K562 (cell line): ENCODE data around the gene GYS1. TPM values are rescaled to one million over a fixed set of nuclear protein-coding genes. Genes with fewer than 3 reads are reported as not detected.

Source experiments
- ATAC-seq: fragments of 200-7000 bp; cut with Tn5 transposase; 3 replicates; pipeline ENCODE4 v1.9.1; 2020; ENCODE audit warnings: moderate library complexity
- BruUV-seq: library from RNA; stranded (reverse); fragments of 400-500 nt; replicated peaks from 2 replicates; lab custom pipeline; 2021; lab: Mats Ljungman, UMichigan
- CTCF ChIA-PET: fragments of 300-600 bp; formaldehyde crosslinking; extraction: SDS; loops from one replicate; lab custom pipeline; 2021; ENCODE audit warnings: low intra/inter-chr PET ratio; lab: Yijun Ruan, JAX
- POLR2A ChIA-PET: fragments of 300-600, 350-650 bp; sonication (Branson Sonifier 250); formaldehyde crosslinking; extraction: SDS; loops from one replicate; lab custom pipeline; 2021; ENCODE audit warnings: antibody characterized with exemption, inconsistent platforms; lab: Yijun Ruan, JAX
- DNase-seq, 4 experiments: peaks; one replicate each; pipeline versions ENCODE4 v3.0.0 to v3.0.0-alpha.2; 2011 to 2018; ENCODE audit warnings: low spot score in 3 of 4, mixed read lengths in 3 of 4; ENCODE audit errors: extremely low read depth in 1 of 4
- FAIRE-seq: peaks from 2 replicates; lab custom pipeline; 2011; peaks lifted over from hg19 to GRCh38; lab: Jason Lieb, UNC
- H2AFZ ChIP-seq: 2 replicates; pipeline ENCODE4 v1.6.0; 2011; ENCODE audit warnings: low read depth, low read length, control low read depth, inconsistent platforms
- H3K27ac ChIP-seq: fragments of 200-600 bp; 3 replicates; pipeline ENCODE4 v1.8.0; 2011; ENCODE audit warnings: low read depth, mild to moderate bottlenecking, control low read depth, inconsistent platforms, low read length, moderate library complexity, mixed read lengths; ENCODE audit errors: extremely low read depth
- H3K27me3 ChIP-seq, 2 experiments: fragments of 300-600 bp in 1 of 2; 2 replicates in 1 of 2; 3 replicates in 1 of 2; pipeline versions ENCODE4 v1.6.0 to v1.8.0; 2011; ENCODE audit warnings: inconsistent platforms in 2 of 2, low read length in 2 of 2, mild to moderate bottlenecking in 1 of 2, mixed read lengths in 1 of 2, moderate library complexity in 1 of 2; ENCODE audit not compliant: control insufficient read depth in 2 of 2, insufficient read depth in 2 of 2
- H3K36me3 ChIP-seq: fragments of 300-600 bp; 3 replicates; pipeline ENCODE4 v1.8.0; 2011; ENCODE audit warnings: mild to moderate bottlenecking, low read length, inconsistent platforms; ENCODE audit not compliant: control insufficient read depth, insufficient read depth
- H3K4me1 ChIP-seq, 2 experiments: fragments of 200-600 bp in 1 of 2; replicated peaks in 1 of 2; 2 replicates in 1 of 2; 3 replicates in 1 of 2; pipeline versions ENCODE4 v1.5.1 to v1.8.0; 2011; ENCODE audit warnings: inconsistent platforms in 2 of 2, low read length in 2 of 2, mild to moderate bottlenecking in 1 of 2, mixed read lengths in 1 of 2, moderate library complexity in 1 of 2; ENCODE audit not compliant: control insufficient read depth in 2 of 2, insufficient read depth in 2 of 2
- H3K4me2 ChIP-seq: 2 replicates; pipeline ENCODE4 v1.6.1; 2011; ENCODE audit warnings: low read length, control low read depth, inconsistent platforms, mixed read lengths; ENCODE audit not compliant: insufficient read depth
- H3K4me3 ChIP-seq: fragments of 200-600 bp; sonication (generic), shearing (Covaris generic); 2 replicates; pipeline ENCODE4 v1.5.1; 2016; ENCODE audit warnings: control low read depth, inconsistent platforms
- H3K79me2 ChIP-seq: fragments of 200-600 bp; 3 replicates; pipeline ENCODE4 v1.8.0; 2011; ENCODE audit warnings: low read length, inconsistent platforms; ENCODE audit not compliant: control insufficient read depth, insufficient read depth
- H3K9ac ChIP-seq, 2 experiments: 2 replicates each; pipeline versions ENCODE4 v1.6.0 to v1.6.1; 2011; ENCODE audit warnings: low read depth in 2 of 2, low read length in 2 of 2, control low read depth in 1 of 2, inconsistent platforms in 1 of 2, mild to moderate bottlenecking in 1 of 2, mixed read lengths in 1 of 2; ENCODE audit not compliant: insufficient read depth in 1 of 2
- H3K9me1 ChIP-seq: one replicate; pipeline ENCODE4 v1.6.0; 2011; ENCODE audit warnings: inconsistent platforms, mild to moderate bottlenecking, low read length, moderate library complexity; ENCODE audit not compliant: control insufficient read depth, insufficient read depth
- H3K9me3 ChIP-seq: replicated peaks from 2 replicates; pipeline ENCODE4 v1.5.1; 2011; ENCODE audit warnings: low read depth, low read length, inconsistent platforms; ENCODE audit not compliant: control insufficient read depth, insufficient read depth
- H4K20me1 ChIP-seq: replicated peaks from 2 replicates; pipeline ENCODE4 v1.6.1; 2011; ENCODE audit warnings: low read length, inconsistent platforms, mixed read lengths; ENCODE audit not compliant: control insufficient read depth, insufficient read depth
- BRD9 ChIP-seq: fragments of 450-650 bp; IDR thresholded peaks from 2 replicates; pipeline ENCODE4 v1.6.1; 2018; ENCODE audit warnings: low read depth; ENCODE audit not compliant: partially characterized antibody
- C11orf30 ChIP-seq: fragments of 450-650 bp; IDR thresholded peaks from 2 replicates; pipeline ENCODE4 v1.6.1; 2016; ENCODE audit warnings: low read depth, mild to moderate bottlenecking
- CHD2 ChIP-seq: IDR thresholded peaks from 2 replicates; pipeline ENCODE4 v1.6.1; 2011; ENCODE audit warnings: low read depth, low read length
- ZNF316 ChIP-seq: fragments of 450-650 bp; IDR thresholded peaks from 2 replicates; pipeline ENCODE4 v1.6.1; 2016
- WGBS: fragments of 100-300 bp; shearing (Covaris generic); methylation state at CpG from one replicate; pipeline ENCODE4 v1.1.6; 2016; ENCODE audit warnings: low coverage, mixed read lengths; ENCODE audit not compliant: insufficient coverage; ENCODE audit errors: missing lambda C conversion rate; 5-methylcytosine and 5-hydroxymethylcytosine counted together
- in situ Hi-C: fragments of 300-500 bp; cut with MboI; formaldehyde crosslinking; loops from 4 replicates; pipeline ENCODE4 v1.15.0; 2018; ENCODE audit warnings: inconsistent platforms, mixed read lengths
- intact Hi-C: fragments of 100-400 bp; cut with micrococcal nuclease; formaldehyde crosslinking; loops from 2 replicates; pipeline ENCODE4 v1.14.2; 2022
- polyA plus RNA-seq, 8 experiments: library from polyadenylated mRNA; depleted of rRNA in 4 of 8; stranded (reverse) in 5 of 8; unstranded in 3 of 8; fragments of >200 nt; fragmentation: Nextera tagmentation in 2 of 8; fragmentation: Illumina TruSeq in 1 of 8; extraction: Ambion mirVana in 2 of 8; extraction: Trizol in 1 of 8; gene quantifications; 2 replicates each; pipeline versions ENCODE4 v1.2.1 to v1.2.3, GENCODE V29; 2011 to 2014; ENCODE audit warnings: inconsistent platforms in 1 of 8, missing spikeins in 1 of 8
- total RNA-seq, 7 experiments: library from RNA; depleted of rRNA in 6 of 7; stranded (reverse); fragments of >200 nt in 6 of 7; fragmentation: Illumina TruSeq in 2 of 7; extraction: Trizol in 2 of 7; gene quantifications; 2 replicates each; pipeline versions ENCODE4 v1.2.1 to v1.2.3, GENCODE V29; 2011 to 2021; ENCODE audit warnings: low replicate concordance in 1 of 7
- TF ChIP-seq, protein P1 (sequence below), 2 experiments: fragments of 450-650 bp in 1 of 2; IDR thresholded peaks; 2 replicates each; pipeline ENCODE4 v1.6.1; 2011 to 2017; ENCODE audit warnings: low read depth in 2 of 2, antibody characterized with exemption in 1 of 2, borderline replicate concordance in 1 of 2, low read length in 1 of 2, mild to moderate bottlenecking in 1 of 2, mixed read lengths in 1 of 2; ENCODE audit not compliant: control insufficient read depth in 1 of 2

The GYS1 gene
- total and polyA plus RNA-seq, 9 of the 15 experiments (the other 6 are each of a cell fraction or from before 2014, with no cell fraction given) = 1.9 to 31.1 (median 15.2) TPM

DNA sequence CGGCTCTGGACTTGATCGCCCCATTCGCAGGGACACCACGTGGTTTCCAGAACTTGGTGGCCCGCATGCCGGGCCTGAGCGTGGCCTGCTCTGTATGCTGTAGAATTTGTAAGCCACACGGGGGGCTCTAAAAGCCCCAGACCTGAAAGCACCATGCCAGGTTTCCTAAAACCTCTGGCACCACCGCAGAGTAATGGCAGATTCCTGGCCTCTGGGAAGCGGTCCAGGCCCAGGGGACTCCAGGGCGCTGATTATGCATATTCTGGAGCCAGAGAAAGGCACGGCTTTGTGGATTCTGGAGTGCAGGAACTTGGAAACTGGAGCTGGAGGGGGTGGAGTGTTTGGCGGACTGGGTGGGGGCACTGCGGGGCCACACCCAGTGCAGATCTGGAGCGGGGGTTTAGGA, 24.3 kb downstream of the GYS1 start:
- ATAC-seq = no peak

More for the DNA sequence above, 24.3 kb downstream of the GYS1 start:
- no peak overlapping the region for H2AFZ ChIP-seq
- peaks cover 32 to 44% of the 10 kb centered on the region in 2 experiments for H3K4me1 ChIP-seq
- FAIRE-seq = no peak
- peak; percentile 16 for TF ChIP-seq CHD2
- TF ChIP-seq C11orf30 = peak; percentile 28; the same call in 1 of the 2 replicates
- peak; percentile 34; the same call in 1 of the 2 replicates for TF ChIP-seq ZNF316
- no peak for TF ChIP-seq BRD9
- TF ChIP-seq, protein P1, sequence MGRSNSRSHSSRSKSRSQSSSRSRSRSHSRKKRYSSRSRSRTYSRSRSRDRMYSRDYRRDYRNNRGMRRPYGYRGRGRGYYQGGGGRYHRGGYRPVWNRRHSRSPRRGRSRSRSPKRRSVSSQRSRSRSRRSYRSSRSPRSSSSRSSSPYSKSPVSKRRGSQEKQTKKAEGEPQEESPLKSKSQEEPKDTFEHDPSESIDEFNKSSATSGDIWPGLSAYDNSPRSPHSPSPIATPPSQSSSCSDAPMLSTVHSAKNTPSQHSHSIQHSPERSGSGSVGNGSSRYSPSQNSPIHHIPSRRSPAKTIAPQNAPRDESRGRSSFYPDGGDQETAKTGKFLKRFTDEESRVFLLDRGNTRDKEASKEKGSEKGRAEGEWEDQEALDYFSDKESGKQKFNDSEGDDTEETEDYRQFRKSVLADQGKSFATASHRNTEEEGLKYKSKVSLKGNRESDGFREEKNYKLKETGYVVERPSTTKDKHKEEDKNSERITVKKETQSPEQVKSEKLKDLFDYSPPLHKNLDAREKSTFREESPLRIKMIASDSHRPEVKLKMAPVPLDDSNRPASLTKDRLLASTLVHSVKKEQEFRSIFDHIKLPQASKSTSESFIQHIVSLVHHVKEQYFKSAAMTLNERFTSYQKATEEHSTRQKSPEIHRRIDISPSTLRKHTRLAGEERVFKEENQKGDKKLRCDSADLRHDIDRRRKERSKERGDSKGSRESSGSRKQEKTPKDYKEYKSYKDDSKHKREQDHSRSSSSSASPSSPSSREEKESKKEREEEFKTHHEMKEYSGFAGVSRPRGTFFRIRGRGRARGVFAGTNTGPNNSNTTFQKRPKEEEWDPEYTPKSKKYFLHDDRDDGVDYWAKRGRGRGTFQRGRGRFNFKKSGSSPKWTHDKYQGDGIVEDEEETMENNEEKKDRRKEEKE (IDR thresholded peaks at IDR 0.05; ENCODE audit: borderline replicate concordance in 1 of 2, control insufficient read depth in 1 of 2, low read depth in 2 of 2, low read length in 1 of 2) = 0 out of 4 replicates have a peak, but pooled peaks of 1 of the 2 experiments have one; percentile 9
- TF ChIP-seq, all 486 proteins: peak for 4
- Histone ChIP-seq H3K9ac (no peak overlapping the region), H3K4me2 (no peak overlapping the region), H3K79me2 (peaks cover 37% of the 10 kb centered on the region), H3K4me3 (no peak overlapping the region), H3K36me3 (peaks cover 65% of the 10 kb centered on the region), H3K9me3 (no peaks in the 10 kb centered on the region), H4K20me1 (peaks cover 21% of the 10 kb centered on the region), H3K27ac (no peak overlapping the region), H3K9me1 (no peaks in the 10 kb centered on the region), H3K27me3 (no peaks in the 10 kb centered on the region)
- CTCF ChIA-PET = interaction anchor here (0.6 kb wide), 1 partner anchor 13 kb away, joined by 6 read pairs; no protein-coding TSS in a partner anchor
- POLR2A ChIA-PET = interaction anchor here (0.6 to 14.5 kb wide), 15 partner anchors 9 to 520 kb away, joined by 3 to 439 read pairs (median 11); partner anchors contain the start of genes BAX, DHDH, GYS1 and NUCB1
- WGBS = 95% methylated on average over 10 of the region's 15 CpGs
- BruUV-seq = no TSS peak
- in situ Hi-C loops = loop anchor here (10.0 kb wide), 1 partner anchor 94 kb away; the partner anchor contains the start of gene PPP1R15A
- intact Hi-C loops = loop anchor here (5.0 kb wide), 1 partner anchor 37 kb away; the partner anchor contains the start of gene DHDH
- DNase-seq = peak in 1 of 4 experiments; percentile 22
